ENCODE measurements around the gene COL16A1.
A peak's percentile ranks its signal among the peaks of the same experiment; 100 is the strongest.

COL16A1 gene

DNA sequence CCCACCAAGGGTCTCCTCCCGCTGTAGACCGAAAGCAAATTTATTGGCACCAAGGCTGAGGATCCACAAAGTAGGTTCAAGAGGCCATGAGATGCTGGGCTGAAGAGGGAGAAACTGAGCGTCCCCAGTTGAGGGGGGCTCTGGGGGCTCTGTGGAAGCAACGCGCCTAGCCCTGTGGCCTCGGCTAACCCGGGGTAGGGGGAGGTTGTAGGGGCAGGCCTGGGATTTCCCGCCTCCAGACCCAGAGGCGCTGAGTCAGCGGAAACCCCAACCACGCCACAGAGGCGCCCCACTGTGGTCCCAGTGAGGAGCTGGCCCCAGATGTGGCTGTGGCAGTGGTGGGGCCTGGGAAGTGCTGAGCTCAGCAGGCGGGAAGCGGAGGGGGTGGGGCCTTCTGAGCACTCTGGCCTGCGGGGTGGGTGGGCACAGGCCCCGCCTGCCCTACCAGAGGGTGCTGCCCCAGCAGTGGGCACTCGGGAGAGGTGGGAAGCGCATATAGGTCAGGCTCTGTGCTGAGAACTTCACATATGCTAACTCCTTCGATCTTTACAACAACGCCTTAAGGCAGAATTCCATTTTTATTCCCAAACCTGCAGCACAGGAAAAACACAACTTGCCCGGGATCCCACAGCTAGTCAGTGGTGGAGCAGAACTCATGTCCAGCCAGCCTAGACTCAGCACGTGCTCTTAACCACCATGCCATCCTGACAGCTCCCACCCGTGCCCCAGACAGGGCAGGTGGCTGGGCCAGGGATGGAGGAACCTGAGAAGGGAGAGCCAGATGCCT is 1.5 kb upstream of the COL16A1 start:
- peak in 9 of 14 donors; percentile 6 to 72 (median 32) for DNase-seq

DNA sequence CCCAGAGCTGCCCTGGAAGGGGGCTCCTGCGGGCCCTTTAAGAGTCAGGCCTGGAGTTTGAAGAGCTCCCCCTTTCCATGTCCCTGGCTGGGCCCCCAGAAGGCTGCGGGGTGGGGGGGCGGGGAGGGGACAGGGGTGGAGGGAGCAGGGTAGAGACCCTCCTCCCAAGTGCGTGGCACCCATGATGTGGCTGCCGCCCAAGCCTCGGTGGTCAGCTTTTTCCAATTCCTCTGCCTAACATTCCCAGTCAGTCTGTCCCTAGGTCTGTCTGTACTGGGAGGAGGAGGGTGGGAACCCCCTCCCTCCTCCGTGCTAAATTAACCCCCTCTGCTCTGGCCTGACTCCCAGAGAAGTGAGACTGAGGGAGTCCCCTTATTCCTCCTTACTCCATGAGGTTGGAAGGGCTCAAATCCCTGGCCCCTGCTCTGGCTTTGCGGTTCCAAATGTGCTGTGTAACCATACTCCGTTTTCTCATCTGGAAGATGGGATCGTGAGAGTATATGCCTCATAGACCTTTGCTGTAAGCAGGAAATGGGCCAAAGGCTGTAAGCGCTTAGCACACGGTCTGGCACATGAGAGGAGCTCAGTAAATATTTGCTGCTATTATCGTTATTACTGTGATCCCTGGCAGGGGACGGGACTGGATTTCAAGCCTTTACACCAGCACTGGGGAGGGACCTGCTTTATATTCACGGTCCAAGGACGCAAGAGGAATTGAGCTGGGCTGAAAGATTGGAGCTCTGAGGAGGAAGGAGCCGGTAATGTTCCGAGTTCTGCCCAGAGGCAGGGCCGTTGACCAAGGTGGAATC is 658 bp upstream of the COL16A1 start:
- DNase-seq, result peak in 3 of 14 donors; percentile 21 to 54 (median 41)

DNA sequence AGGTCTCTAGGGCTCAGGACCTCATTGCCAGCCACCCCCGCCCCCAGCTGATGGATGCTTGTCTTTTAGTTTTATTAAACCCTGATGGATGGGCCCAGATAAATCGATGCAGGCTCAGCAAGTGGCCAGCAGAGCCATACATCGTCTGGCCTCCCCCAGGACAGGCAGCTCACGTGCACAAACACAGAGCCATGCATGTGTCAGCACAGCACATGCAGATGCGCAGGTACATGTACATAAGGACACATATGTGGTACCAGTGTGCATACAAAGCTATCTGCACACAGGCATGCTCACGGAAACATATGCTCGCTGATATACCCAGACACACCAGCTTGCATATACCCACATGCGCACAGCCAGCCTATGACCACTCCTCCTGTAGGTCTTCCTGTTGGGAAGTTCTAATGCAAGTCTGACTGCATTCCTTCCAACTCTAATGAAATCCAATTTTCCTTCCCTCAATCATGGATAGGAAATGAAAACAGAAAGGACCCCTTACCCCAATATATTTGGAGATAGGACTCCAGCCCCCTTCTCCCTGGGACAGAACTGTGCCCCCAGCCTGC is 897 bp downstream of the COL16A1 start:
- no peak for DNase-seq

DNA sequence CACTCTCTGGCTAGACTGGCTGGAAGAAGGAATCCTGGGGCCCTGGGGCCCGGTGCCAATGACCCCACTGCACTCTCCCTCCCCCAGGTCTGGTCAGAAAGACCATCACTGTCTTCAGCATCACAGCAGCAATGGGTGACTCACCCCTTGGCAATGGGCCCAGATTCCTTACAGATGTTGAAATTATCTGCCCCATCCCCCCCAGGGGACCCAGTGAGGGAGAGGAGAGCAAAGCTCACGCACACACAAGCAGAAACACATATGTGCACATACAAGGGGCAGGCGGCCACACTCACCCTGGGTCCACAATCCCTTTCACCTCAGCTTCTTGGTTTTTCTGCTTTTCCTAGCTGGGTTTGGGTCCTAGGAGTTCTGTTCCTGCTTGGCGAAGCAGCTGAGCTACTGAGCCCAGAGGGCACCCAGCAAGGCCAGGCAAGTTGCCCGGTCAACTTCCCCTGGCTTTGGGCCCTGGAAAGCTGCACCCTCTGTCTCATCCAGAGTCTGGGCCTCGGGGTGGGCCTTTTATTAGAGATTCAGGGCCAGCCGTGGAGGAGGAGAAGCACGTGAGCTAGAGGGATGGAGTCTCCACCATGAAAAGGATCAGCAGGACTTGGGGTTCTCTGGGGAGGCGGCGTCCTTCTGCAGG is 2.6 kb downstream of the COL16A1 start:
- peak; percentile 45 to 95 (median 86) for DNase-seq

DNA sequence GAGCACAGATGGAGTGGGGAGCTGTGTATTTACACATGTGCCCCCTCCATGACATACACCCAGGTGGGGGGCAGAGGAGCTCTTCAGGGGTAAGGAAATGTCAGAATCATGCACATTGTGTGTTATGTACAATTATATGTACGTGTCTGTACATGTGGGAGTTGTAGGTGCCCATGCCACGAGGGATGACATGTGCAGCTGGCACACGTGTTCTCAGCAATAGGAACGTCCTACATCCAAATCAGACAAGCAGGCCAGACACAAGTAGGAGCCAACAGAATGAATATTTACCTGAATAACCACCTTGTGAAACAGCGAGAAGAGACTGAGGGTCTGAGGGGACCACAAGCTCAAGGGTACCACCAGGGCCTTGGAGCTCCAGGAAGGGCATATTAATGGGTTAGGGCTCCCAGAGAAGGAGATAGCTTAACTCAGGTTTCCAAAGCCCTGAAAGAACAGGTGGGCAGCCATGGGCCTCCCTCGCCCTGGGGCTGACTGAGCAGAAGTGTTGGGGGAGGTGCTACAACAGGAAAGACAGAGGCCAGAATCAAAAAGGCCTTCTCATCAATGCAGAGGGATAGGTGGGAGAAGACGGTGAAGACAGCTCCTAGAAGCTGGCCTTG is 3.2 kb downstream of the COL16A1 start:
- DNase-seq, result no peak

DNA sequence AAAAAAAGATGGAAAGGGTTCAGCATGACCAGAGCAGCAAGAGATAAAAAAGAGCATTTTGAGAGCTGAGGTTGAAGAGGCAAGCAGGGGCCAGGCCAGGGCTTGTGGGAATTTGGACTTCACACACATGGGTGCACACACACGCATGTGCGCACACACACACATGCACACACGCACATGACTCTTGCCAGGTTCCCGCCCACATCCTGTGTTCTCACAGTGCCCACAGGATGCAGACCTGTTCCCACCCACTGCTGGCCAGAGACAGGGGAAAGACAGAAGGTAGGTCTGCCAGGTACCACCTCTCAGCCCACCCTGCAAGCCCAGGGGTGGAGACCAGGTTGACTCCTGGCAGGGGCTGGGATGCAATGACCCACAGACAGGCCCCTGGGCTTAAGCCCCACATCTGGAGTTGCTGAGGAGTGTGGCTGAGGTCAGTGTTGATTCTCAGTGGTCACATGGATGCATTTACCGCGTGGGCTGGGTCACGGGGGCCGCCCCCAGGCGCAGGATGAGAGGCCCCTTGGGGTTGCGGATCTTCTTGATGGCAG is 4.4 kb downstream of the COL16A1 start:
- no peak for DNase-seq

DNA sequence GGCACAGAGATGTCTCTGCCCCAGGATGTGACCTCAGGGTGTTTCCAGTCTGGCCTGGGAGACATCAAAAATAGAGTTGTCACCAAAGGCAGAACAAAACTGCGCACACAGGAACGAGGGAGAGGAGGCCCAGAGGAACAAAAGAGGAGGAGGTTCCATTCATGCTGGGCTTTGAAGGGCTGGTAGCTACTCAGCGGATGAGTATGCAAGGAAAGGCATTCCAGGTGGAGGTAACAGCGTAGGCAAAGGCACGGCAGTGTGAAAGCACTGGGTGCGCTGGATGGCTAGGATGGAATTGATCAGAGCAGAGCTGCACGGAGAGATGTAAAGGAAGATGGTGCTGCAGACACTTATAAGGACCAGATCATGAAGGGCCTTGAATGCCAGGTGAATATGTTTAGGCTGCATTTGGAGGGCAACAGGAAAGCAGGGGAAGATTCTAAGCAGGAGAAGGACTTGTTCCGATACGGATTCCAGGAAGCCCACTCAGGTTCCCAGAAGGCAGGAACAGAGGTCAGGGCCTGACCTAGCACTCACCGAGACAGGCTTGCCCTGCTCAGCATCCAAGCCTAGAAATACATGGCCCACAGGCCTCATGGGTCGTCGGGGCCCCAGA is 6.3 kb downstream of the COL16A1 start:
- no peak for DNase-seq

DNA sequence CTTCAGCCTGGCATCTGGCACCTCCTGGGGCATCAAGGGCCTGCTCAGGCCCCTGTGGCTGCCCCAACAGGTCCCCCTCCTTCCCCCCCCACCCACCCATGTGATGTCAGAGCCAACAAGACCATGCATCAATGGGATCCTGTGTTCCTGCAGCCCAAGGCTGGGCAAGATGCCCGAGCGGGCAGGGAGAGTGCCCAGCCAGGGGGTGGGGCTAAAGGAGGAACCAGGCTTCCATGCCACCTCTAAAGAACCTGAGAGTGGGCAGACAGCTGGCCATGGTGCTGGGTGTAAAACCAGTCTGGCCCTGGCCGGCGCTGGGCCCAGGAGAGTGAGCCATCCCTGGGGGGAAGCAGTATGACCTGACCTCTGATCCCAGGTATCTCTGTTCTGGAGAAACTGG is 7.6 kb downstream of the COL16A1 start:
- peak in 13 of 14 donors; percentile 16 to 94 (median 81) for DNase-seq

DNA sequence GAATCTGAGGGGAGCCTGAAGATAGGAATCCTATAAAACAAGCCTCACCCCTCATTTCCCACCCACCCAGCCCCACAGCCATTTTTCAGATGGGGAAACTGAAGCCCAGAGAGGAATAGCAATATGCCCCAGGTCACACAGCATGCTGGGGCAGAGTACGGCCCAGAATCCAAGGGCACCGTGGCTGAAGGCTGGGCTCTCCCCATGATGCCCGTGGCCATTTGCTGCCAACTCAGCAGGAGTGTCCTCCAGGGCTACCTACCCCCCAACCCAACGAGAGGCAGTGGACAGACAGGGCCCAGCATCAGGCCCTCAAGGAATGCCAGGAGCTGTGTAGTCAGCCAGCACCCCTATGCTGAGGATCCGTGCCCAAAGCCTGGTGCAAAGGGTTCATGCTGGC is 8.5 kb downstream of the COL16A1 start:
- DNase-seq, result peak in 3 of 14 donors; percentile 43 to 45 (median 43)

DNA sequence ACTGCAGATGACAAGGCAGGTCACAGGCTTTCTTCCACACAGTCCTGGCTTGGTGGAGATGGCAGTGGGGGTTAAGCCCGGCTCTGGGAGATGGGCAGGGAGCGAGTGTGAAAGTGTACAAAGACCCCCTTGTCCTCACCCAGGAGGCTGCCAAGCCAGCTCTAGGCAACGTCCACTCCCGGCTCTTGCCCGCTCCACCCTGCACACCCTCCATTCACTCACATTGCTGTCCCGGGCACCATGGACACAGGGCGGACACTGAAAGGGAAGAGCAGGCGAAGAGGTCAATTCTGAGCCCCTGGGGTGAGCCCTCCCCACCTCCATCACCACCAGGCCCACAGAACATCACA is 8.9 kb downstream of the COL16A1 start:
- DNase-seq, result peak in 13 of 14 donors; percentile 34 to 89 (median 80)

DNA sequence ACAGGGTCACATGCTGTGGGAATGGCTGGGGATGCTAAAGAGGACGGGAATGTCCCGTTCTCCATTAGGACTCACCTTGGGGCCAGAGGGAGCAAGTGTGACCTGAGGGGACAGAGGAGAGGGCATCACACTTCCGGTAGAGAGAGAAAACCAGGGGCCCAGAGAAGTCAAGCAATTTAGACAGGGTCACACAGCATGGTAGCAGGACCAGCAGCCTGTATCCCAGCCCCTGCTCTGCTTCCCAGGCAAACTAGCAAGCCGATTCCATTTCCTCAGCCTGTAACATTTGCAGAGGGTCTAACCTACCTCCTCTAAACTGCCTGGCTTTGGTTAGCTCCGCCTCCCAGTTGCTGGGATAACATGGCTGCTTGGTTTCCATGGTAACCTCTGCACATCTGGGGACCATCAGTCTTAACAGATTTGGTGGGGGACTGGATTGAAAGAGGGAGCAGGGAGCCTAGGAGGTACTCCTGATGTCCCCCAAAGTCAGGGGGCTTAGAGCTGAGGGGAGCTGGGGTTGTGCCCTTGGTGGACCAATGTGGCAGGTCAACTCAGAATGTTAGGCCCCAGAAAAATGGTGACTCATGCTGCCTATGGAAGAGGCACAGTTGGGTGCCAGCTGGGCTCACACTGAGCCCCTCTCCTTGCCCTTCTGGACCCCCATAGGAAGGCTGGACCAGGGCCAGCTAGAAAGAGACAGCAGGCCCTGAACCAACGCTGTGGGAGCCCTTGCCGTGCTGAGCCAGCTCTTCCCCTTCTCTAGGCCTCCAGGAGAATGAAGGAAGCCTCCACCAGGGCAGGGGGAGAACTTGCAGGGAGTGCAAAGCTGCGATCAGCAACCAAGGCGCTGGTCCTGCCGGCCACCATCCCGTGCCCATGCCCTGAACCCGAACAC is 9.5 kb downstream of the COL16A1 start:
- DNase-seq, result peak in 1 of 14 donors; percentile 42

DNA sequence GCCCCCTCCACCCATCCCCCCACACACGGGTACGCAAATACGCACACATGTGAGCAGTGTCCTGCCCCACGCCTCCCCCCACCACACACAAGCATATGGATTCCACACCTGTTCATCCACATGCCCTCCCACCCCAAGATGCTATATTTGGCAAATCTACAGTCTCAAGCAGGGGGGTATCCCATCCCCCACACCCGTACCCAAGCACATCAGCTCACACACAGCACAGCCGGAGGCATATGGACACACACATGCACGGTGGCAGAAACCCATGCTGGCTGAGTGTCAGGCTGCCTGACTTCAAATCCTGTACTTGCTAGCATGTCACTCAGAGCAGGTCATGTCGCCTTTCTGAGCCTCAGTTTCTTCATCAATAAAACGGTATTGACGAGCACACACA is 10.6 kb downstream of the COL16A1 start:
- DNase-seq, result no peak

DNA sequence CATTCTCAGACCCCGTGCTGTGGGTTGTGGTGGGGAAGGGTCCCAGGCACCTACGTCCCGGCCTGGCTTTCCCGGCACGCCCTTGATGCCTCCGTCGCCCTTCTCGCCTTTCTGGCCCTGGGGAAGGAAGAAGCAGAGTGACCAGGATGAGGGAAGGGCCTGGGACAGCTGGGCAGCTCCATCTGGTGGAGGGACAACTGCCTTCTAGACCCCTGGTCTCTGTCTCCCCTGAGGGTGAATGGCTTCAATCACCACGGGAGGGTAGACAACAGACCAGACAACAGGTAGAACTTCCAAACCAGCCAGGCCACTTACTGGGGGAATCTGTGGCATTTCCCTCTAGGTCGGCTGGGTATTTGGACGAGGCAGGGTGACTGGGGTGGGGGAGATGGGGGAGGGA is 11.9 kb downstream of the COL16A1 start:
- DNase-seq, result no peak

DNA sequence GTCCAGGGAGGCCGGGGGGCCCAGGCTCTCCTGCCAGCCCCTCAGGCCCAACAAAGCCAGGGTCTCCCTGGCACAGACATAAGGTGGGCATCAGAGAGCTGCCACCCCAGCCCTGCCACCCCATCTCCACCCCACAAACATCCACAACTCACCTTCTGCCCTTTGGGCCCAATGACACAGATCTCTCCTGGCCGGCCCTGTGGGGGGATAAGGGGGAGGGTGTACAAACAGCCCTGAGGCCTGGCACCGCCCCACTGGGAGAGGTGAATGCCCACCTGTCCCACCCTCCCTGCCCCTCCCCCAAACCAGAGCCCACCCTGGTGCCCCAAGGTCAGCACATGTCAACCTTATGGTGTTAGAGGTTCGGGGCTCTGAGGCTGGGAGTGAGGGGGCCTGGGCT is 12.4 kb downstream of the COL16A1 start:
- DNase-seq, result no peak

DNA sequence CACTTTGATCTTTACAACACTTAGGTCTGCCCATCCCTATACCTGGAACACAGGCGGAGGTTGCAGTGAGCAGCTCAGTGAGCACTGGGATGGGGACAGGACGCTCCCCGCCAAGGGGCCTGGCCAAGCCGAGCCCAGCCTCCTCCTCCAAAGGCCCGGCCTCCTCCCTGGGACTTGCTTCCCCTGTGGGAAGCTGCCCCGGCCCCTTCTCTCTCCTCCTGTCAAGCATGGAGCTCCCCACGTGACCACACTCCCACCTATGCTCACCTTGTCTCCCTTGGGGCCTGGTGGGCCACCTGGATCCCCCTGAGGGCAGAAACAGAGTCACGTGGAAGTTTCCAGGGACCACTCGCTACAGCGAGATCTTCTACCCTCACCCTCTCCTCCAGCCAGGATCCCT is 12.9 kb downstream of the COL16A1 start:
- DNase-seq, result no peak

DNA sequence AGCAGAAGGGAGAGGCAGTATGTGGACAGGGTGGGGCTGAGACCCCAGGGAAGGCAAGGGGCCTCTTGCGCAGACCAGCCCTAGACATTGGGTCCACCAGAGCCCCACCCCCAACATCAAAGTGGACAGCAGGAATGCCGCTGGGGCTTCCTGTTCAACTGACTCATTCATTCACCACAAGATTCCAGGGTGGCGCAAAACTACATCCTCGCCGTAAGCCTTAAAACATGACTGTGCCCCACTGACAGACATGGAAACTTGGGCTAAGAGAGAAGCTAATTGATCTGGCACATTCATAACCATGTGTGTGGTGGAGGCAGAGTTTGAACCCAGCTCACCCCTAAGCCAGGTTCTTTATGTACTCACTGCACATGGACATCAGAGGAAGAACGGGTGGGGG is 14.0 kb downstream of the COL16A1 start:
- no peak for DNase-seq

DNA sequence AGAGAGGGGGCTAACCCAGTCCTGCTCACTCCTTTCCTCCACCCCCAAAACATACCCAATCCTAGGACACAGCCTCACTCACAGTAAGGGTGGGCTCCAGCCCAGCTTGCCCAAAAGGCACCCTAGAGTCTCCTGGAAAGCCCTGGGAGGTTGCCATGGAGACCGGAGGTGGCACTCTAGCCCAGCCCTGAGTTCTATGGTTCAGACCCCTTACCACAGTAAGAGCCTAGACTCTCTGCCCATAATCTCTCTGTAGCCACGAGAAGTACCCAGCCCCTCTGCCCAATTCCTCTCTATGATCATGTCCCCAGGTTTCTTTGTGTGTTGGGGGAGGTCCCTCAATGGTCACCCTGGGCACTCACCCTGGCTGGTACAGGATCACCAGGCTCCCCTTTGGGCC is 14.4 kb downstream of the COL16A1 start:
- no peak for DNase-seq

DNA sequence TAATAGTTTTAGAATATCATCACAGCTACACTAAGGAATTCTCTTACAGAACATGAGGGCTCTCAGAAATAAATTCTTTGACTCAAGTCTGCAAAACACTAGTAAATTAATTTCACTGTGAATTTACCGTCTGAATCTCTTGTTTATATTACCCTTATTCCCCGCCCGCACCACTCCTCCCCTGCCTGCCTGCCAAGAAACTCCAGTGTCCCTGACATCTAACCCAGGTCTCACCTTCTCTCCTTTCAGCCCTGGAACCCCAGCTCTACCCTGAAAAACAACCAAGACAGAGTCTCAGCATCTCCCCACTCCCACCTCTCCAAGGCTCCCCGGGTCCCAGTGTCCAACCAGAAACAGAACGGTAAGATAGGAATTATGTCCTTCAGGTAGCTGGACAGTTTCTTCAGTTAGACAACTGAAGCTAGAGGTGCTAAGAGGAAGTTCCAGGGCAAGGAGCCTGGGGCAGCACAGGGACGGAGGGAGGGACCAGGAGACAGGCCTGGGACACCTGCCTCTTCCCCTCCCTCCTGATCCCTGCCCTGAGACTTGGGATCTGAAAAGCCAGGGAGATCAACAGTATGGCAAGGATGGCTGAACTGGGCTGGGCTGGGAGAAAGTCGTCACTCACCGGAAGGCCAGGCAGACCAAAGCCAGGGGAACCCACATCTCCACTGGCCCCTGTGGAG is 15.4 kb downstream of the COL16A1 start:
- no peak for DNase-seq

DNA sequence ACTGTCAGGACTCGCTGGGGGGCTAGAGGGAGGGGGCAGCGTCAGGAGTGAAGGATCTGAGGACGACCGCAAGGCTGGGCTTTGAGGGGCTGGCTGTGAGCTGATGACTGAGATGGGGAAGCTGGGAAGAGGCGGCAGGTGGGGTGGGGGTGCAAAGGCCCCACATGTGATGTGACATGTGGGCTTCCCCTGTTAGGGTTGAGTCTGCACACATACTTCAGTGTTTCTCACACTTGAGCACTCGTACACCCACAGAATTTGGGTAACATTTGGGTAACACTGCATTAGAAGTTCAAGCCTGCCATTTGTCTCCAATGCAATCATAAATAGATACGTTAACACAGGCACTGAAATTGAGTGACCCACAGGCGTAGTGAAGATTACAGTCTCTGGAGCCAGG is 16.2 kb downstream of the COL16A1 start:
- no peak for DNase-seq

DNA sequence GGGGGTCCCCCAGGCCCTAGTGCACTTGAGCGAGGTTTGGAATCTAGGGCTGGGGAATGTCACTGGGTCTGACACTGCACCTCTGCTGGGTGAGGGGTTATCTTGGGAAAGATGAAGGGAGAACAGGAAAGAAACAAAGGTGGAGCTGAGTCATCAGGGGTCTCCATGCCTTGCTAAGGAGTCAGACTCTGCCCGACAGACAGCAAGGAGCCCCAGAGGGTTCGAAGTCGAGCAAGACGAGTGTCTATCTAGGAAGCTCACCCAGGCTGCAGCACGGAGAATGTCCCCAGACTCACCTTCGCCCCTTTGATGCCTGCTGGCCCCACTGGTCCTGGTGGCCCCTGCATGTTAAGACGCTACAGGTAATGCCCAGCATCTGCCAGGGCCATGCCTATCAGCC is 18.0 kb downstream of the COL16A1 start:
- DNase-seq, result no peak
